Keratinocyte (primary cell): ENCODE results near the gene CDHR3. TPM values are rescaled to one million over a fixed set of nuclear protein-coding genes. Genes with fewer than 3 reads are reported as not detected.

ENCODE experiments used
- DNase-seq: peaks from one replicate; pipeline ENCODE4 v3.0.0-alpha.2; 2011; ENCODE audit warnings: low read depth, missing footprints, low spot score
- FAIRE-seq: peaks from 2 replicates; lab custom pipeline; 2011; peaks lifted over from hg19 to GRCh38; lab: Jason Lieb, UNC
- H2AFZ ChIP-seq: 2 replicates; pipeline ENCODE4 v1.6.0; 2012; ENCODE audit warnings: low read length, control low read depth, inconsistent platforms; ENCODE audit not compliant: control insufficient read depth
- H3K27ac ChIP-seq: 2 replicates; pipeline ENCODE4 v1.5.1; 2011; ENCODE audit warnings: low read length; ENCODE audit not compliant: control insufficient read depth, insufficient read depth
- H3K27me3 ChIP-seq: 3 replicates; pipeline ENCODE4 v1.6.0; 2011; ENCODE audit warnings: low read length; ENCODE audit not compliant: control insufficient read depth, insufficient read depth; ENCODE audit errors: extremely low read depth
- H3K36me3 ChIP-seq, 2 experiments: 2 replicates in 1 of 2; 3 replicates in 1 of 2; pipeline ENCODE4 v1.5.1; 2011; ENCODE audit warnings: low read length in 2 of 2, mild to moderate bottlenecking in 1 of 2; ENCODE audit not compliant: control insufficient read depth in 2 of 2, insufficient read depth in 2 of 2; ENCODE audit errors: extremely low read depth in 1 of 2
- H3K4me1 ChIP-seq: 3 replicates; pipeline ENCODE4 v1.5.1; 2011; ENCODE audit warnings: low read length; ENCODE audit not compliant: control insufficient read depth, insufficient read depth; ENCODE audit errors: extremely low read depth
- H3K4me2 ChIP-seq: 3 replicates; pipeline ENCODE4 v1.6.0; 2011; ENCODE audit warnings: low read depth, low read length; ENCODE audit not compliant: control insufficient read depth, insufficient read depth; ENCODE audit errors: extremely low read depth
- H3K4me3 ChIP-seq, 3 experiments: fragments of 200-600 bp in 1 of 3; sonication (generic) in 1 of 3; 2 replicates in 2 of 3; 3 replicates in 1 of 3; pipeline ENCODE4 v1.5.1; 2011 to 2016; ENCODE audit warnings: low read length in 3 of 3, mild to moderate bottlenecking in 3 of 3, control low read depth in 2 of 3, inconsistent platforms in 1 of 3, low read depth in 1 of 3, mixed read lengths in 1 of 3, mixed run types in 1 of 3, moderate library complexity in 1 of 3; ENCODE audit not compliant: control insufficient read depth in 2 of 3, insufficient read depth in 2 of 3; ENCODE audit errors: extremely low read depth in 1 of 3
- H3K79me2 ChIP-seq: 2 replicates; pipeline ENCODE4 v1.6.0; 2012; ENCODE audit warnings: low read length; ENCODE audit not compliant: control insufficient read depth, insufficient read depth
- H3K9ac ChIP-seq: 3 replicates; pipeline ENCODE4 v1.6.0; 2011; ENCODE audit warnings: low read length; ENCODE audit not compliant: control insufficient read depth, insufficient read depth; ENCODE audit errors: extremely low read depth
- H3K9me1 ChIP-seq: 3 replicates; pipeline ENCODE4 v1.6.0; 2011; ENCODE audit warnings: low read length; ENCODE audit not compliant: control insufficient read depth, insufficient read depth; ENCODE audit errors: extremely low read depth
- H3K9me3 ChIP-seq: 2 replicates; pipeline ENCODE4 v1.5.1; 2012; ENCODE audit warnings: low read depth, low read length; ENCODE audit not compliant: control insufficient read depth
- H4K20me1 ChIP-seq: 3 replicates; pipeline ENCODE4 v1.6.0; 2011; ENCODE audit warnings: low read length; ENCODE audit not compliant: control insufficient read depth, insufficient read depth; ENCODE audit errors: extremely low read depth
- EZH2 ChIP-seq: IDR thresholded peaks from one replicate; pipeline ENCODE4 v1.6.1; 2012; ENCODE audit warnings: inconsistent platforms, mild to moderate bottlenecking, low read length, moderate library complexity
- dilution Hi-C: fragments of 300-500 bp; cut with MboI; formaldehyde crosslinking; loops from one replicate; pipeline ENCODE4 v1.7.0; 2020; ENCODE audit warnings: low sequenced_read_pairs; ENCODE audit not compliant: extremely low pct_ligation_motif_present
- polyA plus RNA-seq, 5 experiments: library from polyadenylated mRNA; depleted of rRNA in 3 of 5; stranded (reverse) in 3 of 5; stranded (forward) in 1 of 5; unstranded in 1 of 5; fragments of >200 nt; gene quantifications; 1 replicate in 1 of 5; 2 replicates in 3 of 5; 3 replicates in 1 of 5; pipeline versions ENCODE4 v1.2.1 to v1.2.3, GENCODE V29; 2011 to 2012; ENCODE audit warnings: missing spikeins in 2 of 5, low read depth in 1 of 5, low replicate concordance in 1 of 5
- TF ChIP-seq, protein P1 (sequence below), 3 experiments: IDR thresholded peaks in 1 of 3; conservative IDR thresholded peaks in 1 of 3; optimal IDR thresholded peaks in 1 of 3; 2 replicates in 2 of 3; 3 replicates in 1 of 3; pipeline versions ENCODE3 to v1.5.1; 2011; ENCODE audit warnings: low read length in 3 of 3, mild to moderate bottlenecking in 3 of 3, moderate library complexity in 2 of 3, control low read depth in 1 of 3, inconsistent platforms in 1 of 3; ENCODE audit not compliant: insufficient read depth in 2 of 3; ENCODE audit errors: extremely low read depth in 1 of 3

CDHR3 gene
- polyA plus RNA-seq, 1 donor (not counting 4 experiments of a cell fraction or from before 2014, with no cell fraction given): 1.2 TPM

GRCh38 chr7:106072715-106073091 lies 109.6 kb downstream of the CDHR3 start:
- H3K4me2 ChIP-seq: peak overlapping the region; percentile 78
- H3K4me1 ChIP-seq: peaks cover 67% of the 10 kb centered on the region
- TF ChIP-seq, protein P1, sequence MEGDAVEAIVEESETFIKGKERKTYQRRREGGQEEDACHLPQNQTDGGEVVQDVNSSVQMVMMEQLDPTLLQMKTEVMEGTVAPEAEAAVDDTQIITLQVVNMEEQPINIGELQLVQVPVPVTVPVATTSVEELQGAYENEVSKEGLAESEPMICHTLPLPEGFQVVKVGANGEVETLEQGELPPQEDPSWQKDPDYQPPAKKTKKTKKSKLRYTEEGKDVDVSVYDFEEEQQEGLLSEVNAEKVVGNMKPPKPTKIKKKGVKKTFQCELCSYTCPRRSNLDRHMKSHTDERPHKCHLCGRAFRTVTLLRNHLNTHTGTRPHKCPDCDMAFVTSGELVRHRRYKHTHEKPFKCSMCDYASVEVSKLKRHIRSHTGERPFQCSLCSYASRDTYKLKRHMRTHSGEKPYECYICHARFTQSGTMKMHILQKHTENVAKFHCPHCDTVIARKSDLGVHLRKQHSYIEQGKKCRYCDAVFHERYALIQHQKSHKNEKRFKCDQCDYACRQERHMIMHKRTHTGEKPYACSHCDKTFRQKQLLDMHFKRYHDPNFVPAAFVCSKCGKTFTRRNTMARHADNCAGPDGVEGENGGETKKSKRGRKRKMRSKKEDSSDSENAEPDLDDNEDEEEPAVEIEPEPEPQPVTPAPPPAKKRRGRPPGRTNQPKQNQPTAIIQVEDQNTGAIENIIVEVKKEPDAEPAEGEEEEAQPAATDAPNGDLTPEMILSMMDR (optimal IDR thresholded peaks at IDR 0.05 in 1 of 3, IDR thresholded peaks at IDR 0.05 in 1 of 3, conservative IDR thresholded peaks at IDR 0.05 in 1 of 3; ENCODE audit: extremely low read depth in 1 of 3, insufficient read depth in 2 of 3, low read length in 3 of 3): no peak
- TF ChIP-seq EZH2: no peak
- no peaks in the 10 kb centered on the region for H3K9me1 ChIP-seq
- H3K4me3 ChIP-seq: no peak overlapping the region
- H3K9me3 ChIP-seq: no peaks in the 10 kb centered on the region
- H3K27me3 ChIP-seq: no peaks in the 10 kb centered on the region
- FAIRE-seq (no peak), DNase-seq (no peak)
- H3K36me3 ChIP-seq: no peaks in the 10 kb centered on the region
- H3K79me2 ChIP-seq: no peaks in the 10 kb centered on the region
- H2AFZ ChIP-seq: peak overlapping the region; percentile 25
- peak overlapping the region; percentile 76 for H3K9ac ChIP-seq
- H4K20me1 ChIP-seq: no peaks in the 10 kb centered on the region
- H3K27ac ChIP-seq: peak overlapping the region; percentile 87
- dilution Hi-C loops: no loop called here

- no peak overlapping the region for H3K9ac ChIP-seq
- DNase-seq: no peak
- no peaks in the 10 kb centered on the region for H3K27me3 ChIP-seq
- dilution Hi-C loops: no loop called here
- peak overlapping the region; percentile 35 for H2AFZ ChIP-seq
- H3K9me1 ChIP-seq: no peaks in the 10 kb centered on the region
- H3K36me3 ChIP-seq: no peaks in the 10 kb centered on the region
- TF ChIP-seq EZH2: no peak
- TF ChIP-seq, protein P1 (optimal IDR thresholded peaks at IDR 0.05 in 1 of 3, IDR thresholded peaks at IDR 0.05 in 1 of 3, conservative IDR thresholded peaks at IDR 0.05 in 1 of 3; ENCODE audit: extremely low read depth in 1 of 3, insufficient read depth in 2 of 3, low read length in 3 of 3): no peak
- FAIRE-seq: no peak
- no peak overlapping the region for H3K4me2 ChIP-seq
- no peaks in the 10 kb centered on the region for H3K79me2 ChIP-seq
- no peaks in the 10 kb centered on the region for H3K9me3 ChIP-seq
- H3K27ac ChIP-seq: no peak overlapping the region
- H3K4me3 ChIP-seq: no peak overlapping the region
- peaks cover 58% of the 10 kb centered on the region for H3K4me1 ChIP-seq
- H4K20me1 ChIP-seq: no peaks in the 10 kb centered on the region
These were observed 110.6 kb downstream of the CDHR3 start for GRCh38 chr7:106073701-106074100.
